Esophagus squamous epithelium (tissue), 5 donors: ENCODE results near the gene CACNA1F. TPM values are rescaled to one million over a fixed set of nuclear protein-coding genes. Genes with fewer than 3 reads are reported as not detected.

Experiments used
- DNase-seq: peaks from one replicate; lab custom pipeline; 2025; lab: John Stamatoyannopoulos, UW
- H3K27ac ChIP-seq, 4 donors: fragments of 200-600 bp; sonication (generic); one replicate each; pipeline ENCODE4 v1.5.1; 2016 to 2019; ENCODE audit warnings: mild to moderate bottlenecking in 1 of 4
- H3K27me3 ChIP-seq, 4 donors: fragments of 200-600 bp; sonication (generic); 1 replicate in 3 of 4; 2 replicates in 1 of 4; pipeline versions ENCODE4 v1.5.1 to v1.6.0; 2017 to 2021; ENCODE audit warnings: antibody characterized with exemption in 1 of 4
- H3K36me3 ChIP-seq, 3 donors: fragments of 200-600 bp; sonication (generic); one replicate each; pipeline ENCODE4 v1.5.1; 2016 to 2019
- H3K4me1 ChIP-seq, 3 donors: fragments of 200-600 bp; sonication (generic); one replicate each; pipeline ENCODE4 v1.5.1; 2017 to 2019
- H3K4me3 ChIP-seq, 4 donors: fragments of 200-600 bp; sonication (generic); 1 replicate in 3 of 4; 2 replicates in 1 of 4; pipeline ENCODE4 v1.5.1; 2016 to 2019; ENCODE audit warnings: mild to moderate bottlenecking in 2 of 4, moderate library complexity in 1 of 4
- H3K9me3 ChIP-seq, 3 donors: fragments of 200-600 bp; sonication (generic); one replicate each; pipeline ENCODE4 v1.5.1; 2016 to 2019
- POLR2A ChIP-seq, 4 donors: fragments of 450-650 bp; IDR thresholded peaks; one replicate each; pipeline ENCODE4 v1.6.1; 2017; ENCODE audit warnings: antibody characterized with exemption in 4 of 4, mild to moderate bottlenecking in 4 of 4, moderate library complexity in 3 of 4
- WGBS, 2 donors: methylation state at CpG; one replicate each; pipeline ENCODE4 v1.1.5; 2018; 5-methylcytosine and 5-hydroxymethylcytosine counted together
- intact Hi-C: fragments of 100-400 bp; cut with DNase I; formaldehyde crosslinking; loops from one replicate; pipeline ENCODE4 v1.15.0; 2022
- total RNA-seq, 4 donors: library from RNA; depleted of rRNA; stranded (reverse); fragments of >200 nt; gene quantifications; one replicate each; pipeline ENCODE4 v1.1.0, GENCODE V29; 2016
- TF ChIP-seq, protein P1 (sequence below), 6 experiments: fragments of 450-650 bp in 4 of 6; fragments of 200-600 bp in 2 of 6; sonication (generic) in 2 of 6; IDR thresholded peaks; one replicate each; pipeline ENCODE4 v1.5.1; 2016 to 2019; ENCODE audit warnings: antibody characterized with exemption in 6 of 6, mild to moderate bottlenecking in 4 of 6, moderate library complexity in 4 of 6
- donor health status: DM: yes; HTN: yes; CAD: no.

CACNA1F gene
- total RNA-seq, 4 donors from 2014 or later, result 0.38 TPM; not detected in 3

- Histone ChIP-seq H3K4me1 (no peaks in the 10 kb centered on the region), H3K9me3 (no peaks in the 10 kb centered on the region), H3K27ac (no peak overlapping the region), H3K27me3 (peaks cover 0 to 13% (median 0%) of the 10 kb centered on the region in 4 donors), H3K4me3 (no peak overlapping the region), H3K36me3 (no peaks in the 10 kb centered on the region)
- no peak for TF ChIP-seq POLR2A (IDR thresholded peaks at IDR 0.05)
- TF ChIP-seq, protein P1, sequence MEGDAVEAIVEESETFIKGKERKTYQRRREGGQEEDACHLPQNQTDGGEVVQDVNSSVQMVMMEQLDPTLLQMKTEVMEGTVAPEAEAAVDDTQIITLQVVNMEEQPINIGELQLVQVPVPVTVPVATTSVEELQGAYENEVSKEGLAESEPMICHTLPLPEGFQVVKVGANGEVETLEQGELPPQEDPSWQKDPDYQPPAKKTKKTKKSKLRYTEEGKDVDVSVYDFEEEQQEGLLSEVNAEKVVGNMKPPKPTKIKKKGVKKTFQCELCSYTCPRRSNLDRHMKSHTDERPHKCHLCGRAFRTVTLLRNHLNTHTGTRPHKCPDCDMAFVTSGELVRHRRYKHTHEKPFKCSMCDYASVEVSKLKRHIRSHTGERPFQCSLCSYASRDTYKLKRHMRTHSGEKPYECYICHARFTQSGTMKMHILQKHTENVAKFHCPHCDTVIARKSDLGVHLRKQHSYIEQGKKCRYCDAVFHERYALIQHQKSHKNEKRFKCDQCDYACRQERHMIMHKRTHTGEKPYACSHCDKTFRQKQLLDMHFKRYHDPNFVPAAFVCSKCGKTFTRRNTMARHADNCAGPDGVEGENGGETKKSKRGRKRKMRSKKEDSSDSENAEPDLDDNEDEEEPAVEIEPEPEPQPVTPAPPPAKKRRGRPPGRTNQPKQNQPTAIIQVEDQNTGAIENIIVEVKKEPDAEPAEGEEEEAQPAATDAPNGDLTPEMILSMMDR (IDR thresholded peaks at IDR 0.05), result no peak
- WGBS, 2 donors, result 88% methylated on average over 5 of the region's 9 CpGs; no CpG with 5 or more reads in 1 of the 2 donors
- intact Hi-C loops, result no loop called here
- DNase-seq, result no peak
Measured at GRCh38 chrX:49211074-49211473, 22.1 kb downstream of the CACNA1F start.

DNA sequence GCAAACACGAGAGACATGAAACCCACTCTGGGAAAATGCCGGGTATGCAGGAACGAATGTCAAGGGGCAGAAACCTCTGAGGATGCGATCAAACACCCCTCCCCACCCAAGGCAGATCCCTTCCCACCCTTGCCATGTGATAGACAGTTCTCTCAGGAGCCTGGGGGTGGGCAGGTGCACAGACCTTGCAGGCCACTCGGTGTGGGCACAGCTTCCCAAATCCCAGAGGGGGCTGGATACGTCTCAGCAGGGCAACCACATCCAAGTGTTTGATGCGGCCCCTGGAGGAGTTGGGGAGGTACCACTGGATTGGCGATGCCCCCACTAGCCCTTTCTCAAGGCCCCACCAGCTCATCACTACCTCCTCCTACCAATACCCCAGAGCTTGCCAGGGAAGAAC is 22.7 kb downstream of the CACNA1F start:
- intact Hi-C loops, result no loop called here
- H3K27ac ChIP-seq, result no peak overlapping the region
- TF ChIP-seq, protein P1 (IDR thresholded peaks at IDR 0.05), result no peak
- no peak for TF ChIP-seq POLR2A (IDR thresholded peaks at IDR 0.05)
- H3K27me3 ChIP-seq, result peaks cover 0 to 13% (median 0%) of the 10 kb centered on the region in 4 donors
- no peak for DNase-seq
- H3K4me3 ChIP-seq, result no peak overlapping the region
- H3K9me3 ChIP-seq, result no peaks in the 10 kb centered on the region
- no peaks in the 10 kb centered on the region for H3K4me1 ChIP-seq
- H3K36me3 ChIP-seq, result no peaks in the 10 kb centered on the region
- 70 to 79% methylated on average over 2 to 3 of the region's 8 CpGs for WGBS, 2 donors

- intact Hi-C loops, result no loop called here
- DNase-seq, result no peak
- Histone ChIP-seq H3K27ac (no peak overlapping the region), H3K9me3 (no peaks in the 10 kb centered on the region), H3K36me3 (no peaks in the 10 kb centered on the region), H3K4me1 (no peaks in the 10 kb centered on the region), H3K4me3 (no peak overlapping the region), H3K27me3 (peaks cover 0 to 13% (median 0%) of the 10 kb centered on the region in 4 donors)
- TF ChIP-seq, protein P1 (IDR thresholded peaks at IDR 0.05), result no peak
- TF ChIP-seq POLR2A (IDR thresholded peaks at IDR 0.05), result no peak
- 9 to 30% methylated on average over 2 to 7 of the region's 28 CpGs for WGBS, 2 donors
Measured at GRCh38 chrX:49209434-49210251, 23.5 kb downstream of the CACNA1F start.

DNA sequence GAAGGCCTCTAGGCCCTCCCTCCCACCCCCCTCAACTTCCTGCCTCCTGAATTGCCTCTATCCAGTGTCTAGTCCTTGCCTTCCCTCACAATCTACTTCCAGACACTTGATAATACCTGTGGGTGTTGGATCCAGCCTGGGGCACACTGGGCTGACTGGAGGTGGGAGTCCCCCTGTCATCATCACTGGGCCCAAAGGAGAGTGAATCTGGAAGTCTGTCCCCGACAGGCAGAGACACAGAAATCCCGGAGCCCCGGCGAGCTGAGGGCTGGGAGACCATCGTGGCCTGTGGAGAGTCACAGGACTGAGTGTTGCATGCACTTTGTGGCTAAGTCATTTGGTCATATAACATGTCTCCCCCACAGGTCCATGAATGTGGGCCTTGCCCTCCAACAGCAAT is 24.7 kb downstream of the CACNA1F start:
- no peaks in the 10 kb centered on the region for H3K4me1 ChIP-seq
- no CpG with 5 or more reads among the region's 5 CpGs for WGBS, 2 donors
- H3K4me3 ChIP-seq, result no peak overlapping the region
- peaks cover 0 to 13% (median 0%) of the 10 kb centered on the region in 4 donors for H3K27me3 ChIP-seq
- no peaks in the 10 kb centered on the region for H3K36me3 ChIP-seq
- DNase-seq, result no peak
- no peak for TF ChIP-seq POLR2A (IDR thresholded peaks at IDR 0.05)
- TF ChIP-seq, protein P1 (IDR thresholded peaks at IDR 0.05), result no peak
- H3K9me3 ChIP-seq, result no peaks in the 10 kb centered on the region
- H3K27ac ChIP-seq, result no peak overlapping the region
- intact Hi-C loops, result no loop called here

DNA sequence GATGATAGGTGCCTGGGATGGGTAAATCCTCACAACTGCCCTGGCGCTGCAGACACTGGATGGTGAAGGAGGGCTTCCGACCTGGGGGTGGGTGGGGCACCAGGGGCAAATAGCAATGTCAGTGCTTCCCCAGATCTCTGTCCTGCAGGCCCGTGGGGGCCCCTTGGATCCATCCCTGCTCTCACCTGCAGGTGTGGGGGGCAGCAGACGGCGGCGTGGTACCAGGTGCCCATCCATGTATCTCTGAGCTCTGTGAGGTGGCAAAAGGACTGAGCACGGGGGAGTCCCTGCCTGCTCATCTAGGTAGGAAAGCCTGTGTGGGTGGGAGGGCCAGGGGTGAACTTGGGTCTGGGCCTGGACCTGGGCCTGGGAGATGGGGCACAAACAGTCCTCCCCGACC is 26.6 kb downstream of the CACNA1F start:
- Histone ChIP-seq H3K27ac (no peak overlapping the region), H3K9me3 (no peaks in the 10 kb centered on the region), H3K4me1 (no peaks in the 10 kb centered on the region), H3K4me3 (no peak overlapping the region), H3K27me3 (peaks cover 0 to 13% (median 0%) of the 10 kb centered on the region in 4 donors), H3K36me3 (no peaks in the 10 kb centered on the region)
- DNase-seq, result no peak
- WGBS, 2 donors, result 72% methylated on average over 4 of the region's 8 CpGs; no CpG with 5 or more reads in 1 of the 2 donors
- intact Hi-C loops, result no loop called here
- TF ChIP-seq, protein P1 (IDR thresholded peaks at IDR 0.05), result no peak
- TF ChIP-seq POLR2A (IDR thresholded peaks at IDR 0.05), result no peak
